Body of pancreas (tissue), 4 donors: Measurements from ENCODE around the gene NOSTRIN.

Experiments used
- CTCF ChIP-seq, 7 experiments: fragments of 450-650 bp in 4 of 7; fragments of 200-600 bp in 3 of 7; sonication (generic) in 3 of 7; IDR thresholded peaks; one replicate each; pipeline ENCODE4 v1.5.1; 2016 to 2019; ENCODE audit warnings: antibody characterized with exemption in 7 of 7
- POLR2A ChIP-seq, 3 donors: fragments of 450-650 bp; IDR thresholded peaks; one replicate each; pipeline ENCODE4 v1.6.1; 2016; ENCODE audit warnings: antibody characterized with exemption in 3 of 3, mild to moderate bottlenecking in 2 of 3

DNA sequence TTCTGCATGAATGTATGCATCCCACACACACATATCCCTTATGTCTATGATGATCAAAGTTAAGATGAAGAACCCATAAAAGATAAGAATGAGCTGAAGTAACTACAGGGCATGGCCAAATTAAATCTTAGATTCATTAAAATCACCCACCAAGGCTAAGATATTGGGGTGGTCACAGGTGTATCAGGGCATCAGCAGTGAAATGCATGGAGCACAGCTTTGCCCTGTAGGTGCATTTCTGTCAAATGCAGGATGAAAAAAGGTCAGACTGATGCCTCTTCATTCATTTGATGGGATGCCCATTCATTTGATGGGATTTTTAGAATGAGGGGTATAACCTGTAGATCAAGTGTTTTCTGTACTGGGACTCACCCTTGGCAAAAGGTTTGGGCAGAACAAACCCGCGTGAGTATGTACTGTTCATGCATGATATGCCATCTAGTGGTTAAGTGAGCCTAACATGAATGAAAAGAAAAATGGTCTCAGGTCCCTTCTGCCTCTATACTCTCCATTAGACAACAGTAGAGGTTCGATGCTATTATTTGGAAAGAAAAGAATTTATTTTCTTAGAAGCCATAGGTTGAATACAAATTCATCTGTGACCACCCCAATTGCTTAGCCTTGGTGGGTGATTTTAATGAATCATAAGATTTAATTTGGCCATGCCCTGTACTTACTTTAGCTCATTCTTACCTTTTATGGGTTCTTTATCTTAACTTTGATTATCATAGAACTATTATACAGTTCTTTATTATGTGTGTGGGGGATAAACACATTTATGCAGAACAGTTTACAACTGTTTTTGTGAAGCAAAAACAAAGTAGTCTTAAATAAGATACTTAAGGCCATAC lies 43.2 kb upstream of the NOSTRIN start:
- TF ChIP-seq CTCF (IDR thresholded peaks at IDR 0.05): peak; percentile 45 to 82 (median 67)
- TF ChIP-seq POLR2A (IDR thresholded peaks at IDR 0.05): no peak
